ENCODE data around the gene EEPD1. TPM values are rescaled to one million over a fixed set of nuclear protein-coding genes. Genes with fewer than 3 reads are reported as not detected.
A peak's percentile ranks its signal among the peaks of the same experiment; 100 is the strongest.

The EEPD1 gene
- total RNA-seq, 1 experiment from 2014 or later: 26.3 TPM

DNA sequence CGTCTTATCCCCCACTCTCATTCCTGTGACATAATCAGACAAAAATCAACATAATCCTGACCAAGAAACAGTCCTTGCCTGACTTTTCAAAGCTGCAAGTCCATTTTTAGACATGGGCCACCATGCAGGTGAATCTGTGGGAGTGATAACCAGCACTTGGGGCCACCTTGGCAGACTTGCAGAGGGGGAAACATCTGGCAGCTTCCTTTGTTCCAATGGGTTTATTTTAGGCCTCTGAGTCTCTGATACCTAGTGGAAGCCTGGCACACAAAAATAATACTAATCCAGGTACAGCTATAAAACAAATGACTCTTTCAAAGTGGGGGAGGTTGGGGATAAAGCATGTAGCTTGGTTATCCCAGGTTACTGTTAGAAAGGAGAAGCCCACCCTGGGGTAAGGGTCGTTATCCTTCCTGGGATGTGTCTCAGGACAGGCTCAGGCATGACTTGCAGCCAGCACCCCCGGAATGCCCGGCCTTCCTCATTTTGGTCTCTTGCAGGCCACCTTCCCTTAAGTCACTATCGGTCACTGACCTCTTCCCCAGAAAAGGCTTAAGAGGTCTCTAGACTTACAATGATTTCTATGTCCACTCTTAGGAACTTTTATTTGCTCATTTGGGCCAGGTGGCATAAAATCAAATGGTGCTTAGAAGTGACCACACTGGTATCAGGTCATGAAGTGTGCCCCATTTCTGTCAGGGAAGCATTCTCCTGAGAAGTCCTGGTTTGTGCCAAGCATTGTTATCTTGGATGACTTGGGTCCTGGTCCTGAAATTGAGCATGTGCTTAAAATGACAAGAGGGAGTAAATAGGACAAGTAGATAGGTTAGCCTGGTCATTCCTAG is 37.6 kb downstream of the EEPD1 start:
- DNase-seq (ENCODE audit: low spot score): no peak

DNA sequence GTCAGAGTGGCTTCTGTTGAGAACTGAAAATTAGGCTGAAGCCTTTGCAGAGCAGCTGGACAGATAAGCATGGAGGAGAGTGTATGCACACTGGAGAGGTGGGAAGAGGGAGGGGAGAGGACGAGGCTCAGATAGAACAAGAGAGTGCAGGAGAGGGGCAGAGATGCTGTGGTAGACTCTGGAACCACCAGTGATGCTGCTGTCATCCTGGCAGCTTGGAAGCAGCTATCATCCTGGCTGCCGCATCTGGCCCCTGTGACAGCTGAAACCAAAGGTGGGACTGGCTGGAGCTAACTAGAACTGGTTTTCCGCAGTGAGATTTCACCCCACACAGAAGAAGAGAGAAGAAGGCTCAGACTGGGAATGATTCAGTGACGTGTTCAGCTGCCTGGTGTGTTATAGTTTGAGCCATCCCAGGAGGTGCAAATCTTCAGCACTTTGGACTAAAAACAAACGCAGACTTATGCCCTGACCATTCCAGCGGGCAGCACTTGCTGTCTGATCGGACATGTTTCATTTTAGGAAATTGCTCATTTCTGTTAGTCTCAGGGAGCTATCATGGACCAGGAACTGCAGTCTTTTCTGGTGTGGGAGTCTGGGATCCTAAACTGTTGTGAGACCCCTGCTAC is 38.4 kb downstream of the EEPD1 start:
- no peak for DNase-seq (ENCODE audit: low spot score)

DNA sequence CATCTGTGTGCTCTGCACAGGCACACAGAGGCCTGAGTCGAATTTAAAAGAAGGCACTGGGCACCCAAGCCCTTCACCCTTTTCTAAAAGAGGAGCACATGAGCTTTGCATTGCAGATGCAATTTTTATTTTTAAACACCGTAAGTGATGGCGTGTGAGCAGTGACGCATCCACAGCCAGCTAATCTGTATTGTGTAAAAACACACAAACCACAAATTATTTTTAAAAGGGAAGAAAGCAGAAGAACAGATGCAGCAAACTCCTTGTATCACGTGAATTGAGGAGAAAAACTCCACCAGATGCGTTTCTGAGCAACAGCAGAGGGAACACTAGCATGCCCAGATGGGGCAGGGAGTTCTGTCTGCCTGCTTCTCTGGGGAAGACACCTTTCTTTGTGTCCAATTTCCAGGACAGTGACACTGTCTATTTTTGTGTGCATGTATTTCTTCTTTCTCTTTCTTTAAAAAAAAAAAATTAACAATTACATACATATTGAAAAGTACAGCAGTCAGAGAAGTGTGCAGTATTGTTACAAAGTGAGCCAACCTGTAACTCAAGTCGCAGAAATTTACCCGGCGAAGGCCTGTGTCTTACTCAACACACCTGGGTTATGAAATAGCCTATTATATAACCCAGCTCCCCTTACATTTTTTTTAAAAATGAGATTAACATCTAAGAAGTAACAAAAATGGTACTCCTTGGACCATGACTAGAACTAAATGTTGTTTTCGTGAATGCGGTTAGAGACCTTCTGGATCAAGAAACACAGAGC is 39.2 kb downstream of the EEPD1 start:
- peak; percentile 22 for DNase-seq (ENCODE audit: low spot score)

DNA sequence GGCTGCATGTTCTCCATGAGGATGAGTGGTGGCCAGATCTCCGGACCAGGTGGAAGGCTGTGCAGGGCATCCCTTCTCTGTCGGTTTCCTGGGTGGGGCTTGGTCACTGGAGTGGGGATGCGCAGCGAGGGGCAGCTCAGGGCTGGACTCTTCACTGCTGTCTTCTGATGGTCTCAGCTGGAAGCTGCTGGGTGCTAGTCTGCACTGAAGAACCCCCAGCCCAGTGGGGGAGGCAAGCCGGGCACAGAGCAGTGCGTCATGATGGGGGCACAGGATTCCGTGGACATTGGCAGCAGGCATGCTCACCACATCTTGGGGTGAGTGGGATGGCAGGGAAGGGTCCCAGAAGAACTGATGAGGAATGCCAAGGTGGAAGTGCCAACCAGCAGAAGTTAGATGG is 39.8 kb downstream of the EEPD1 start:
- DNase-seq (ENCODE audit: low spot score): no peak

DNA sequence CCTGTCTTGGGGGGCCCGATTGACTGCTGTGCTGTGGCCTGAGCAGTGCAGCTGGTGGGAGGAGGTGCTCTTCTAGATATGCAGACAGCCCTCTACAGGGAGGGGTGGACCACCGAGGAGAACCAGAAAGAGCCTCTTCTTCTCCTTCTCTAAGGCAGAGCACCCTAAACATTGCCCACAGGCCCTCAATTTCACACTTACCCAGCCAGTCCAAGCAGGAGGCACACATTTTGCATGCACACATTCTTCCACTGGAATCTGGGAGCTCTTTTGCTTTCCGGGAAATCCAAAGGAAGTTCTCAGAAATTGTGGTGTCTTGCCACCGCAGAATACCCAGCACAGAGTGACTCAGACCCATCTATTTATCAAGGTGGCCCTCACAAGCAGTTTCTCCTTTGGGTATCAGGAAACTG is 45.8 kb downstream of the EEPD1 start:
- peak; percentile 46 for DNase-seq (ENCODE audit: low spot score)

DNA sequence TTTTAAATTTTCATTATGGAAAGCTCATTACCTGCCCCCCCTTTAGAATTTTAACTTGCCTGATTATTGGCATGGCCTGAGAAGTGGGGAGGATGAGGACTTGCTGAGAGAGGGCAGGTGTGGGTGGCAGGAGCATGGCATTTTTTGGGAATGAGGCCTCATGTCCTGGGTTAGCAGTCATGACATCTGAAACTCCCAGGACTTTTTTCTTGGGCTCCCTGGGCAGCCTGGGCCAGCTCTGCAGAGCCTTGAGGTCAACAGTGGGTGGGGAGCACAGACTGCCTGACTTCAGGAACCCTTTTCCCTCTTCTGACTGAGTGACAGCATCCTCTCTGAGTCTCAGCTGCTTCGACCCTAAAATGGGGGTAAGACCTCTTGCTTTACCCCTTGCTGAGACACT is 46.3 kb downstream of the EEPD1 start:
- no peak for DNase-seq (ENCODE audit: low spot score)

DNA sequence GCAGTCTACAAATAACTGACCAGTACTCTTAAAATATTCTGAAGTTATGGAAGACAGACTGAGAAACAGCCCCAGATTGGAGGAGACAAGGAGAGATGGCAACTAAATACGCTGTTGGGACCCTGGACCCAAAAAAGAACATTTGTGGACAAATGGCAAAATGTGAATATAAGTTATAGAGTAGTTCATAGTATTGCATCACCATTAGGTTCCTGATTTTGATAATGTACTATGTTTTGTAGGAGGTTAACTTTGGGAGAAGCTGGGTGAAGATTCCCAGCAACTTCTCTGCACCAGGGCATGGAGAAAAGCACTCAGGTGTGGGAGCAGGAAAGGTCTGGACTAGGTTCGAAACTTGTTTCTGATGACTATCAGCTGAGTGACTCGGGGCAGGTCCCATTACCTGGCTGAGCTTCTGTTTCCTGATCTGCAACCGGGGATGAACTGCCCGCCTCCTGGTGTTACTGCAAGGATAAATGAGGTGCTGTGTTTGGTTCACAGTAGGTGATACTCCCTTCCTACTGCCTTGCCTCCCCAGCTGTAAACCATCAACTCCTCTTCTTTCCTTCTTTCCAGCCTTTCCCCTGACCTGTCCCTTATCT is 48.2 kb downstream of the EEPD1 start:
- no peak for DNase-seq (ENCODE audit: low spot score)

DNA sequence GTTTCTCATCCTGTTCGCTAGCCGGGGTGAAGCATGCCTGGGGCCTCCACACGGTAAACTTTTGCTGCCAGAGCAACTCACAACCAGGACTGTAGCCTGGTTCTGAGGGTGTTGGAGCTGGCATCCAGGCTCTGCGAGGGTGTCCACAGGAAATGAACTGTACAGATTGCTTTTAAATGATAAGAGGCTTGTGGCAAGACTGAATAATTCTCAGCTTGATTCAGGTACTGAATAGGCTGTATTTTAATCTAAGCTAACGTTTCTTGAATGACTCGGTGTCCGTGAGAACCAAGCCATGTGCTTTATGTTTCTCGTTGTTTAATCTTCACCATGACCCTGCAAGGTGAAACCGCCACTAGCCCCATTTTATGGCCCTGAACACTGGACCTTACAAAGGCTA is 49.3 kb downstream of the EEPD1 start:
- DNase-seq (ENCODE audit: low spot score): peak; percentile 9

DNA sequence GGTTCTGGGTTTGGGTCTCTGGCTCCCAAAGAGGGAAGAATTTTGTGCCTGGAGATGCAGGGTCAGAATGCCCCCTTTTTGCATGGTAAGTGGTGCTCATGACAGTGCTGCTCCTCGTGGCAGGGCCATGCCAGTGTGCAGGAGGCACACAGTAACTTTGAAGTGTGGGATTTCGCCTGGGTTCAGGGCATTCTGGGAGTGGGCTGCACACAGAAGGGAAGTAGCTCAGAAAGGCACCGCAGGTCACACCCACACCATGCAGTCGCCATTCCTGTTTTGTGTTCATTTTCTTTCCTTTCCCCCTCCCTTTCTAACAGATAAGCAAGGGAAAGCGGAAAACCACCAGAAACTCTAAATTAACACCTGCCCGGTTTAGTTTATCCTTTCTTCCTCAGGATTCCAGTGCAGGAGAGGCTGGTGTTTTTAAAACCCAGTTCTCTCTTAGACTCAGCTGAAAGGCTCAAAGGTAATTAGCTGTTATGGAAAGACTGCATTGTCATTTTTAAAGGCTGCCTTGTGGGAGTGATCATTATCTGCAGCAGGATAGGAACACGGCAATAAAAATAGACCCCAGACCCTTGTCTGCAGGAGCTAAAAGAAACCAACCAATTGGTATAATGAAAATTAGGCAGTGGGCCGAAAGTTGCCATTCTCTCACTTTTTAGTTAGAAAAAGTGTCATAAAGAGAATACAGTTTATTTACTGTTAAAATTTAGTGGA is 50.2 kb downstream of the EEPD1 start:
- DNase-seq (ENCODE audit: low spot score): no peak

DNA sequence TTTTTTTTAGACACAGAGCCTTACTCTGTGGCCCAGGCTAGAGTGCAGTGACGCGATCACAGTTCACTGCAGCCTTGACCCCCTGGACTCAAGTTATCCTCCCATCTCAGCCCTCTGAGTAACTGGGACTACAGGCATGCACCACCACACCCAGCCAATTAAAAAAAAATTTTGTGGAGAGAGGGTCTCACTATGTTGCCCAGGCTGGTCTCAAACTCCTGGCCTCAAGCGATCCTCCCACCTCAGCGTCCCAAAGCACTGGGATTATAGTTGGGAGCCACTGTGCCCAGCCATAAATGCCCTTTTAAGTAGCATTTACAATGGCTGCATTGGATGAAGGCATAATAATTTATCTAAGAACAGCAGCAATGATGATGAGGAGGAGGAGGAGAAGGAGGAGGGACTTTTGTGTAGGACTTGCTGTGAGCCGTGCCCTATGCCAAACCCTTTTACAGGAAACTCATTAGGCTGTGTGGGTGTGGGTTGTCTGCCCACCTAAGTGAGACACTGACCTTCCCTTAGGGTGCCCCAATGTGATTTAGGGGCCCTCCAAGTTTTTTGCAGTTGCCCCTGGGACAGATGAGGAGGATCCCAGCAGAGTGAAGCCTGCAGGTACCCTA is 51.1 kb downstream of the EEPD1 start:
- DNase-seq (ENCODE audit: low spot score): no peak

DNA sequence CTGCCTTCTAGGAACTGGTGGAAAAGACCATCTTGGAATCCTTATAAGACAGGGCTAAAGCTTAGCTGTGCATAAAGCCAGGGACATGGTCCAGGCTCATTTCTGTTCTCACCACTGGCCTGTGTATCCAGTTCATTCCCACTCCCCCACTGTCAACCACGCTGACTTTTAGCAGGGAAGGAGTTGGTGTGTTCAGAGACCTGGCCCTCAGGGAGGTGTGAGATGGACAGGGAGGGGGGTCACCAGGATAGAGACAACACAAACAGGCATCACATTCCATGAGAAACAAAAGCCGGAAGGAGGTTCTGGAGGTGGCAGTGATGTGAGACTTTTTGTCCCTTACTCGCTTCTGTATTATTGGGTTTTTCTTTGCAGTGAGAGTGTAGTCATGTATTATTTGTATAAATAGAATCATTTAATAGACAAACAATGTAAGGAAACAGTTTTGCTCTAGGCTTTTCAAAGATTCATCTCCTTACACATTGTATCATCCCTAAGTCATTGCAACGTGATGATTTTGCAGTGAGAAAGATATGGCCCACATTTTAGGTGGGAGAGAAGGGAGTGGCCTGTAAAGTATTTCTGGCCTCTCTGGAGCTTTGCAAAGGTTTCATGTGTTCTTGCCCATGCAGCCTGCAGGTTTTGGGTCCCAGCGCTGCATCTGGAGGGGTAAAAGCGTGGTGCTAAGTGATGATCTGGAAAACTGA is 52.0 kb downstream of the EEPD1 start:
- DNase-seq (ENCODE audit: low spot score): no peak

DNA sequence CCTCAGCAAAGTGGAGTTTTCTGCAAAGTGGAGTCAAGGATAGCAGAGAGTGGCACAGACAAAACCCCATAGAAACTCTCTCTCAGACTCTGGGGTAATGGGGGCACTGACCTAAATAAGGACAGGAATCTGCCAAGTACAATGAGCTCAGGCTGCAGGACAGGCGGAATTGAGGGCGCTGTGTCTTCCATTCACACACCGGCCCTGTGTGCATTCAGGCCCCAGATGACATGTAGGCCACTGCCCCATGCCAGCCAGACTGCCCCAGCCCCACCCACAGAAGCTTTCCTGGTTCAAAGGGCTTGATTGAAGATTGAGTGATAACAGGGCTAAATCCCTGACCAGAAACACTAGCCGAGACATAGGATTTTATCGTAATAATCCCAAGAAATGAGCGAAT is 52.7 kb downstream of the EEPD1 start:
- no peak for DNase-seq (ENCODE audit: low spot score)

DNA sequence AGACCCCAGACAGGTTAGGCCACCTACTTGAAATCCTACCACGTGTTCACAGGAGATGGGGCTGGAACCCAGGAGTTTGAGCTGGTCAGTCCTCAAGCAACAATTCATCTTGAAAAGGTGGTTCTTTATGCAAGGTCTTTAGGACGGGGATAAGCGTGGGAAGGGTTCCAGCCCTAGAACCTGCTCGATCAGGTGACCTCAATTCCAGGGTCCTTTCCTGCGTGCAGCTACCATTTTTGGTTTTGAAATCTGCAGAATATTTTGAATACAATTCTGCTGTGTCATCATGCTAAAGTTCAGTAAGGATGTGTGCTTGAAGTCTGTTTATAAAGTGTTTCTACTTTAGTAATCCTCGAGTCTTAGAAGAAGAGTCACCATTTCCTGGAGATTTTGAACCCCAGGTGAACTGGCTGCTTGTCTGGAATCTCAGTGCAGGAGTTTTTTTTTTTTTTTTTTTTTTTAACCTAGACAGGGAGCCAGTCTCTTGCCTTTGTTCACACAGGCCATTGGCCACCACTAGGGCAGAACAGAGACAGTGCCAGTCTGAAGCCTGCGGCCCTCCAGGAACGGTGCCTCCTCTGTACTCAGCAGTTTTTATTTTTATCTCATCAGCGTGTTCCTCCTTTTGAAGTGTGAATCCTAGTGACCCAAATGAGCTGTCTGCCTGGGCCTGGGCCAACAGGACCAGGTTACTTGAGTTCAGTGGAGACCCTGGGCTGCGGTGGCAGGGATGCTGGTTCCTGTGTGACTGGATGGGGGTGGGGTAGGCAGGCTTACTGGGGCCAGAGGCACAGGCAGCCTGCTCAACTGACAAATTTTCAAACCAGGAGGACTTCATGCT is 54.6 kb downstream of the EEPD1 start:
- DNase-seq (ENCODE audit: low spot score): peak; percentile 62

DNA sequence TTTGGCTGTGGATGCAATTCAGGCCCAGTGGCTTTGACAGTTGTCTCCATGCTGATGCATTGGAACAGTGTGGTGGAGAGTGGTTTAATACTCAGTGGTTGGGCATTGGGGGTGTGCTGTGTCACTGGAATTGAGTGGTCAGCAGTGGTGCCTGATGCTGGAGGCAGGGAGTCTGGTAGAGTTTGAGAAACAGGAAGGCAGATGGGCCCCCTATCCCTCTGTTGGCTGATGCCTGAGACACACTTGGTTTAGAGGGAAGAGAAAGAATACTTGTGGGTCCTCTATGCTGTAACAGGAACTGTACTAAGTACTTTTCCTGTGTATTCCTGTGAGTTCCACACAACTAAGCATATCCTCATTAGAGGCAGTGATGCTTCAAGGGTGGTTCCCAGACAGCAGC is 55.4 kb downstream of the EEPD1 start:
- DNase-seq (ENCODE audit: low spot score): no peak

DNA sequence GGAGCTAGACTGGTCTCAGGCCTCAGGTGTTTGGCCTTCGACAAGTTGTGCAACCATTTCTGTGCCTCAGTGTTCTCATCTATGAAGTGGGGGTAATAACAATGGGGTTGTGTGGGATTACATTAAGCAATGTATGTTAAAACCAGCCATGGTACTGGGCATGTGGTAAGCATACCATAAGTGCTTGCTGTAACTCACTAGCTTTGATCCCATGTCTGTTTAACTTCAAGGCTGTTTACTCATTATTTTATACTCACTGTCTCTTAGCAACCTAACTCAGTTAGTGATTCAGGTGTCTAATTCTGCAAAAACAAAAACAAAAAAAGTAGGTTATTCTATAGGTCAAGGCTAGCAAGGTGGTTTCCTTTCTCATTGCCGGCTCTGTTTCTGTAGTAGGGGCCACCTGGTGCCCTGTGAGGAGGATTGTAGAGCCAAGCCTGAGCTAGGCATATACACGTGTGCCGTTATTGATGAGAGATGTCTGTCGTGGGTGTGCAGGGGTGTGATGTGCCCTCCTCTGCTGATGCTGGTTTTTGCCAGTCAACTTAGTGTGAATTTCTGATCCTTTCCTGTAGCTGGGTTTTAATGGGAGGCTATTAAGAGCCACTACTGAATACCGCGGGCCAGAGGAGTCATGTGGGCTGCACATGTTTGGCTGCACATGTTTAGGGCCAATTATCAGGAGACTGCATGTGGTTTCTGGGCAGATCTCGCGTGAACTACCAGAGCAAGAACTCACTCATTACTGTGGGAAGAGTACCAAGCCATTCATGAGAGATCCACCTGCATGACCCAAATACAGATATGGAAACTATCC is 56.2 kb downstream of the EEPD1 start:
- no peak for DNase-seq (ENCODE audit: low spot score)

DNA sequence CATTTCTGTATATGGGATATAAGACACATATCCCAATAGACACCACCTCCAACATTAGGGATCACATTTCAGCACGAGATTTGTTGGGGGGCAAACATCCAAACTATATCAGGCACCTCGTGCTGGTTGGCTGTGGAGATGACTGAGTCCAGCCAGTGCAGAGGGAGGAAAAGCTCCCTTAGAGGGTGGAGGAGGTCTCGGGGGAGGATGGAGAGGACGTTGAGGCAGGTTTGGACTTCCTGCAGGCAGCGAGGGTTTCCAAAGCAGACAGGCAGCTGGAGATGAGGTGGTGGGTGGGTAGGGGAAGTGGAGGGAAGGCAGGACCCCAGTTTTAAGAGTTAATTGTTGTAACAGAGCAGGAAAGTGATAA is 56.7 kb downstream of the EEPD1 start:
- DNase-seq (ENCODE audit: low spot score): no peak

DNA sequence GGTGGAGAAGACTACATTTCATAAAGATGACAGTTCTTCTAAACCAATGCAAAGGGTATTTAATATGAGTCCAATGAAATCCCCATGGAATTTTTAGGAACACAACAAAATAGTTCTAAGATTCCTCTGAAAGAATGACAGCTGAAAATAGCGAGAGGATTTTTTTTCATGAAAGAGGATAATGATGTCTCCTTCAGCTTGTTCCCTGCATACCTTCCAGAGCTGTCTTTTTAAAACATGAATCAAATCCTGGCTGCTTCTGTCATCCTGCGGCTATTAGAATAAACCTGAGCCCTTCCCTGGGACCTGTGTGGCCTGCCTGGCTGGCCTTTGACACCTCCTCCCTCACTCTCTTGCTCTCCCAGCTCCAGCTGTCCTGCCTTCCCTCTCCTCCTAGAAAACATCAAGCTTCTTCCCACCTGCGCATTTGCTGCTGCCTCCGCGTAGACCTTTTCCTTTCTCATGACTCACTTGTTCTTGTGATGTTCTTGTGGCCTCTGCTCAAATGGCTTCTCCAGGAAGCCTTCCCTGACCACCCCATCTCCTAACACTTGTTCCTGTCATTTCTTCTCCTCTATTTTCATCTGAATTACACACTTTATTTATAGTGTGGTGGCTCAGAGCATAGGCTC is 57.4 kb downstream of the EEPD1 start:
- no peak for DNase-seq (ENCODE audit: low spot score)

Data from A172 (cell line).